HCT116 (cell line): ENCODE measurements around the gene PDYN. TPM values are rescaled to one million over a fixed set of nuclear protein-coding genes. Genes with fewer than 3 reads are reported as not detected.

Experiments used
- ATAC-seq: fragments of 200-7000 bp; cut with Tn5 transposase; 2 replicates; pipeline ENCODE4 v1.9.1; 2020; ENCODE audit warnings: mild to moderate bottlenecking, moderate library complexity
- BruUV-seq: library from RNA; stranded (reverse); fragments of 400-500 nt; replicated peaks from 2 replicates; lab custom pipeline; 2021; lab: Mats Ljungman, UMichigan
- CTCF ChIA-PET: fragments of 300-600 bp; sonication (Branson Sonifier 250); formaldehyde crosslinking; loops from one replicate; lab custom pipeline; 2021; ENCODE audit warnings: antibody characterized with exemption; lab: Charles Lee
- POLR2A ChIA-PET: fragments of 300-600, 350-600 bp; sonication (Branson Sonifier 250); formaldehyde crosslinking; loops from one replicate; lab custom pipeline; 2021; ENCODE audit warnings: antibody characterized with exemption; lab: Charles Lee
- RAD21 ChIA-PET, 2 experiments: fragments of 300-600 bp; sonication (Branson Sonifier 250); formaldehyde crosslinking; loops; one replicate each; lab custom pipeline; 2023; ENCODE audit warnings: low total read pairs in 2 of 2; ENCODE audit not compliant: uncharacterized antibody in 2 of 2, unreplicated experiment in 2 of 2, low non-redundant PET in 1 of 2; lab: Charles Lee
- DNase-seq: peaks from one replicate; pipeline ENCODE4 v3.0.0-alpha.2; 2010; ENCODE audit warnings: low read depth, low spot score
- H2AFZ ChIP-seq: fragments of 200-600 bp; shearing (Covaris generic), sonication (generic); 2 replicates; pipeline ENCODE4 v1.6.1; 2017; ENCODE audit warnings: low read depth, mixed run types, mixed read lengths, antibody characterized with exemption, low read length; ENCODE audit not compliant: poor library complexity, severe bottlenecking
- H3K27ac ChIP-seq: 2 replicates; pipeline ENCODE4 v1.5.1; 2012; ENCODE audit warnings: low read depth, low read length
- H3K27me3 ChIP-seq: fragments of 200-600 bp; sonication (generic); 2 replicates; pipeline ENCODE4 v1.6.1; 2016; ENCODE audit warnings: mixed run types, low read length, mixed read lengths; ENCODE audit not compliant: insufficient read depth
- H3K36me3 ChIP-seq, 2 experiments: fragments of 200-500 bp in 1 of 2; fragments of 200-600 bp in 1 of 2; sonication (Bioruptor generic) in 1 of 2; sonication (generic) in 1 of 2; 2 replicates each; pipeline versions ENCODE4 v1.5.1 to v1.6.1; 2014 to 2016; ENCODE audit warnings: low read length in 2 of 2, inconsistent platforms in 1 of 2, mixed read lengths in 1 of 2, mixed run types in 1 of 2; ENCODE audit not compliant: insufficient read depth in 2 of 2, control insufficient read depth in 1 of 2
- H3K4me1 ChIP-seq, 2 experiments: fragments of 200-600 bp in 1 of 2; sonication (generic) in 1 of 2; 2 replicates each; pipeline versions ENCODE4 v1.5.1 to v1.6.1; 2012 to 2017; ENCODE audit warnings: low read length in 2 of 2, inconsistent platforms in 1 of 2, mild to moderate bottlenecking in 1 of 2, mixed read lengths in 1 of 2, mixed run types in 1 of 2, moderate library complexity in 1 of 2; ENCODE audit not compliant: insufficient read depth in 2 of 2, control insufficient read depth in 1 of 2
- H3K4me2 ChIP-seq: fragments of 200-600 bp; sonication (generic); 2 replicates; pipeline ENCODE4 v1.6.1; 2017; ENCODE audit warnings: mixed run types, low read length, mixed read lengths
- H3K4me3 ChIP-seq, 2 experiments: fragments of 200-600 bp in 1 of 2; sonication (generic) in 1 of 2; replicated peaks in 1 of 2; 2 replicates each; pipeline ENCODE4 v1.5.1; 2011 to 2016; ENCODE audit warnings: low read length in 2 of 2, control low read depth in 1 of 2, low read depth in 1 of 2, mild to moderate bottlenecking in 1 of 2, mixed read lengths in 1 of 2, mixed run types in 1 of 2
- H3K79me2 ChIP-seq: fragments of 200-600 bp; sonication (generic); 2 replicates; pipeline ENCODE4 v1.6.1; 2017; ENCODE audit warnings: mild to moderate bottlenecking, mixed run types, low read length, moderate library complexity, mixed read lengths; ENCODE audit not compliant: insufficient read depth
- H3K9ac ChIP-seq: fragments of 200-600 bp; sonication (generic); 2 replicates; pipeline ENCODE4 v1.6.1; 2016; ENCODE audit warnings: low read length, mixed read lengths
- H3K9me2 ChIP-seq: fragments of 200-600 bp; sonication (generic), shearing (Covaris generic); 2 replicates; pipeline ENCODE4 v1.6.1; 2017; ENCODE audit warnings: mixed run types, mild to moderate bottlenecking, moderate library complexity; ENCODE audit not compliant: insufficient read depth
- H3K9me3 ChIP-seq, 2 experiments: fragments of 200-500 bp in 1 of 2; fragments of 200-600 bp in 1 of 2; sonication (Bioruptor generic) in 1 of 2; sonication (generic) in 1 of 2; 2 replicates each; pipeline ENCODE4 v1.6.1; 2014 to 2017; ENCODE audit warnings: low read length in 2 of 2, mixed read lengths in 2 of 2, inconsistent platforms in 1 of 2, low read depth in 1 of 2, mild to moderate bottlenecking in 1 of 2, mixed run types in 1 of 2, moderate library complexity in 1 of 2; ENCODE audit not compliant: control insufficient read depth in 1 of 2, insufficient read depth in 1 of 2
- H4K20me1 ChIP-seq: fragments of 200-600 bp; sonication (generic), shearing (Covaris generic); 2 replicates; pipeline ENCODE4 v1.6.1; 2017; ENCODE audit warnings: mixed run types, mild to moderate bottlenecking, moderate library complexity; ENCODE audit not compliant: insufficient read depth
- ATF3 ChIP-seq: IDR thresholded peaks from 2 replicates; pipeline ENCODE4 v1.6.1; 2012
- CBX3 ChIP-seq: IDR thresholded peaks from 2 replicates; pipeline ENCODE4 v1.6.1; 2012; ENCODE audit warnings: low read depth
- EGR1 ChIP-seq: IDR thresholded peaks from 2 replicates; pipeline ENCODE4 v1.6.1; 2012; ENCODE audit warnings: low read depth
- EZH2phosphoT487 ChIP-seq: fragments of 200-600 bp; IDR thresholded peaks from 2 replicates; pipeline ENCODE4 v1.6.1; 2018; ENCODE audit warnings: antibody characterized with exemption, borderline replicate concordance
- FOSL1 ChIP-seq: IDR thresholded peaks from 2 replicates; pipeline ENCODE4 v1.6.1; 2012; ENCODE audit warnings: low read depth
- JUND ChIP-seq: IDR thresholded peaks from 2 replicates; pipeline ENCODE4 v1.6.1; 2012
- POLR2A ChIP-seq: IDR thresholded peaks from 2 replicates; pipeline ENCODE4 v1.7.0; 2011; ENCODE audit warnings: borderline replicate concordance; ENCODE audit not compliant: insufficient read depth, insufficient read length; ENCODE audit errors: extremely low read depth
- SP1 ChIP-seq: IDR thresholded peaks from 2 replicates; pipeline ENCODE4 v1.6.1; 2012; ENCODE audit warnings: low read depth
- SRF ChIP-seq: IDR thresholded peaks from 2 replicates; pipeline ENCODE4 v1.6.1; 2012; ENCODE audit warnings: low read depth
- ZNF274 ChIP-seq: fragments of 200-500 bp; sonication (Bioruptor generic); IDR thresholded peaks from 2 replicates; pipeline ENCODE4 v1.6.1; 2014; ENCODE audit warnings: mild to moderate bottlenecking, low read depth, low read length, inconsistent platforms
- intact Hi-C: fragments of 100-400 bp; cut with micrococcal nuclease; formaldehyde crosslinking; loops from 2 replicates; pipeline ENCODE4 v1.10.0; 2022
- total RNA-seq: library from RNA; stranded (reverse); gene quantifications from one replicate; pipeline ENCODE4 v1.2.1, GENCODE V29; 2021; ENCODE audit not compliant: unreplicated experiment
- TF ChIP-seq, protein P1 (sequence below), 3 experiments: fragments of 200-600 bp in 1 of 3; sonication (generic) in 1 of 3; IDR thresholded peaks in 2 of 3; conservative IDR thresholded peaks in 1 of 3; 2 replicates each; pipeline ENCODE4 v1.5.1; 2012 to 2017; ENCODE audit warnings: low read depth in 2 of 3, low read length in 2 of 3, antibody characterized with exemption in 1 of 3, borderline replicate concordance in 1 of 3, control low read depth in 1 of 3, mild to moderate bottlenecking in 1 of 3, mixed read lengths in 1 of 3, mixed run types in 1 of 3, moderate library complexity in 1 of 3; ENCODE audit not compliant: insufficient read depth in 1 of 3
- TF ChIP-seq, protein P2 (sequence below): IDR thresholded peaks from 2 replicates; pipeline ENCODE4 v1.6.1; 2011; ENCODE audit warnings: mild to moderate bottlenecking, low read length, moderate library complexity; ENCODE audit not compliant: insufficient replicate concordance; ENCODE audit errors: extremely low read depth
- TF ChIP-seq, protein P3 (sequence below): IDR thresholded peaks from 2 replicates; pipeline ENCODE4 v1.6.1; 2012

PDYN gene
- total RNA-seq, 1 experiment from 2014 or later = not detected

GRCh38 chr20:1951436-1952115 is 42.3 kb downstream of the PDYN start:
- DNase-seq (no peak), ATAC-seq (no peak)
- H3K4me1 ChIP-seq = no peaks in the 10 kb centered on the region
- no TSS peak for BruUV-seq
- RAD21 ChIA-PET = no interaction called here
- H3K4me2 ChIP-seq = no peak overlapping the region
- H4K20me1 ChIP-seq = no peaks in the 10 kb centered on the region
- H3K27me3 ChIP-seq = no peaks in the 10 kb centered on the region
- POLR2A ChIA-PET = no interaction called here
- H3K9me2 ChIP-seq = no peaks in the 10 kb centered on the region
- CTCF ChIA-PET = no interaction called here
- H3K4me3 ChIP-seq = no peak overlapping the region
- H3K9me3 ChIP-seq = no peaks in the 10 kb centered on the region
- no peak overlapping the region for H3K27ac ChIP-seq
- no peaks in the 10 kb centered on the region for H3K36me3 ChIP-seq
- H2AFZ ChIP-seq = no peak overlapping the region
- no peak overlapping the region for H3K9ac ChIP-seq
- TF ChIP-seq, protein P1, sequence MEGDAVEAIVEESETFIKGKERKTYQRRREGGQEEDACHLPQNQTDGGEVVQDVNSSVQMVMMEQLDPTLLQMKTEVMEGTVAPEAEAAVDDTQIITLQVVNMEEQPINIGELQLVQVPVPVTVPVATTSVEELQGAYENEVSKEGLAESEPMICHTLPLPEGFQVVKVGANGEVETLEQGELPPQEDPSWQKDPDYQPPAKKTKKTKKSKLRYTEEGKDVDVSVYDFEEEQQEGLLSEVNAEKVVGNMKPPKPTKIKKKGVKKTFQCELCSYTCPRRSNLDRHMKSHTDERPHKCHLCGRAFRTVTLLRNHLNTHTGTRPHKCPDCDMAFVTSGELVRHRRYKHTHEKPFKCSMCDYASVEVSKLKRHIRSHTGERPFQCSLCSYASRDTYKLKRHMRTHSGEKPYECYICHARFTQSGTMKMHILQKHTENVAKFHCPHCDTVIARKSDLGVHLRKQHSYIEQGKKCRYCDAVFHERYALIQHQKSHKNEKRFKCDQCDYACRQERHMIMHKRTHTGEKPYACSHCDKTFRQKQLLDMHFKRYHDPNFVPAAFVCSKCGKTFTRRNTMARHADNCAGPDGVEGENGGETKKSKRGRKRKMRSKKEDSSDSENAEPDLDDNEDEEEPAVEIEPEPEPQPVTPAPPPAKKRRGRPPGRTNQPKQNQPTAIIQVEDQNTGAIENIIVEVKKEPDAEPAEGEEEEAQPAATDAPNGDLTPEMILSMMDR (IDR thresholded peaks at IDR 0.05 in 2 of 3, conservative IDR thresholded peaks at IDR 0.05 in 1 of 3; ENCODE audit: borderline replicate concordance in 1 of 3, insufficient read depth in 1 of 3, low read depth in 2 of 3, low read length in 2 of 3) = no peak
- TF ChIP-seq EZH2phosphoT487 (no peak), CBX3 (no peak), ZNF274 (no peak), ATF3 (no peak), FOSL1 (no peak), SRF (no peak)
- H3K79me2 ChIP-seq = no peaks in the 10 kb centered on the region
- intact Hi-C loops = no loop called here

GRCh38 chr20:1950836-1951235 is 43.0 kb downstream of the PDYN start:
- intact Hi-C loops = no loop called here
- DNase-seq = no peak
- Histone ChIP-seq H3K9me2 (no peaks in the 10 kb centered on the region), H4K20me1 (no peaks in the 10 kb centered on the region), H3K36me3 (no peaks in the 10 kb centered on the region), H2AFZ (no peak overlapping the region), H3K9me3 (no peaks in the 10 kb centered on the region), H3K4me3 (no peak overlapping the region), H3K9ac (no peak overlapping the region), H3K4me2 (no peak overlapping the region), H3K79me2 (no peaks in the 10 kb centered on the region), H3K4me1 (no peaks in the 10 kb centered on the region), H3K27ac (no peak overlapping the region), H3K27me3 (no peaks in the 10 kb centered on the region)
- CTCF ChIA-PET = no interaction called here
- POLR2A ChIA-PET = no interaction called here
- no TSS peak for BruUV-seq
- ATAC-seq = no peak
- RAD21 ChIA-PET = no interaction called here
- TF ChIP-seq, protein P2, sequence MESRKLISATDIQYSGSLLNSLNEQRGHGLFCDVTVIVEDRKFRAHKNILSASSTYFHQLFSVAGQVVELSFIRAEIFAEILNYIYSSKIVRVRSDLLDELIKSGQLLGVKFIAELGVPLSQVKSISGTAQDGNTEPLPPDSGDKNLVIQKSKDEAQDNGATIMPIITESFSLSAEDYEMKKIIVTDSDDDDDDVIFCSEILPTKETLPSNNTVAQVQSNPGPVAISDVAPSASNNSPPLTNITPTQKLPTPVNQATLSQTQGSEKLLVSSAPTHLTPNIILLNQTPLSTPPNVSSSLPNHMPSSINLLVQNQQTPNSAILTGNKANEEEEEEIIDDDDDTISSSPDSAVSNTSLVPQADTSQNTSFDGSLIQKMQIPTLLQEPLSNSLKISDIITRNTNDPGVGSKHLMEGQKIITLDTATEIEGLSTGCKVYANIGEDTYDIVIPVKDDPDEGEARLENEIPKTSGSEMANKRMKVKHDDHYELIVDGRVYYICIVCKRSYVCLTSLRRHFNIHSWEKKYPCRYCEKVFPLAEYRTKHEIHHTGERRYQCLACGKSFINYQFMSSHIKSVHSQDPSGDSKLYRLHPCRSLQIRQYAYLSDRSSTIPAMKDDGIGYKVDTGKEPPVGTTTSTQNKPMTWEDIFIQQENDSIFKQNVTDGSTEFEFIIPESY = no peak
- TF ChIP-seq POLR2A (no peak), EGR1 (no peak), SP1 (no peak), EZH2phosphoT487 (no peak), JUND (no peak)
- TF ChIP-seq, protein P1 (IDR thresholded peaks at IDR 0.05 in 2 of 3, conservative IDR thresholded peaks at IDR 0.05 in 1 of 3; ENCODE audit: borderline replicate concordance in 1 of 3, insufficient read depth in 1 of 3, low read depth in 2 of 3, low read length in 2 of 3) = no peak
- TF ChIP-seq, protein P3, sequence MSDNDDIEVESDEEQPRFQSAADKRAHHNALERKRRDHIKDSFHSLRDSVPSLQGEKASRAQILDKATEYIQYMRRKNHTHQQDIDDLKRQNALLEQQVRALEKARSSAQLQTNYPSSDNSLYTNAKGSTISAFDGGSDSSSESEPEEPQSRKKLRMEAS = no peak
